RWPE2 (cell line): ENCODE measurements around the gene ZC3H10.

Source experiments
- ATAC-seq: fragments of 200-7000 bp; cut with Tn5 transposase; 3 replicates; pipeline ENCODE4 v1.9.1; 2021; ENCODE audit warnings: low read depth
- DNase-seq: peaks from one replicate; pipeline ENCODE4 v3.0.0-alpha.2; 2020; ENCODE audit warnings: low spot score
- H3K27ac ChIP-seq: fragments of 450-650 bp; 2 replicates; pipeline ENCODE4 v1.5.1; 2017; ENCODE audit warnings: mild to moderate bottlenecking; ENCODE audit not compliant: poor library complexity, severe bottlenecking
- H3K27me3 ChIP-seq: fragments of 250-450 bp; sonication (Bioruptor Pico); 2 replicates; pipeline ENCODE4 v1.5.1; 2021; ENCODE audit warnings: mild to moderate bottlenecking, moderate library complexity; ENCODE audit not compliant: insufficient read depth, poor library complexity, severe bottlenecking
- H3K36me3 ChIP-seq: fragments of 250-450 bp; sonication (Bioruptor Pico); 2 replicates; pipeline ENCODE4 v1.5.1; 2020; ENCODE audit warnings: low read depth, mild to moderate bottlenecking, moderate library complexity
- H3K4me1 ChIP-seq: fragments of 250-450 bp; sonication (Bioruptor Pico); 2 replicates; pipeline ENCODE4 v1.5.1; 2021; ENCODE audit warnings: mild to moderate bottlenecking, moderate library complexity; ENCODE audit not compliant: insufficient read depth, poor library complexity, severe bottlenecking
- H3K4me3 ChIP-seq: fragments of 250-450 bp; sonication (Bioruptor Pico); 2 replicates; pipeline ENCODE4 v1.5.1; 2021; ENCODE audit warnings: mild to moderate bottlenecking, moderate library complexity; ENCODE audit not compliant: severe bottlenecking
- H3K9me3 ChIP-seq: fragments of 250-450 bp; sonication (Bioruptor Pico); 2 replicates; pipeline ENCODE4 v1.5.1; 2021; ENCODE audit warnings: mild to moderate bottlenecking, moderate library complexity; ENCODE audit not compliant: severe bottlenecking
- TF ChIP-seq, protein P1 (sequence below): fragments of 450-650 bp; IDR thresholded peaks from one replicate; pipeline ENCODE4 v1.5.1; 2017; ENCODE audit warnings: mild to moderate bottlenecking, moderate library complexity; ENCODE audit not compliant: poor library complexity, severe bottlenecking

Gene ZC3H10

GRCh38 chr12:56164345-56164729 lies 46.3 kb downstream of the ZC3H10 start:
- peaks cover 97% of the 10 kb centered on the region for H3K36me3 ChIP-seq
- TF ChIP-seq, protein P1, sequence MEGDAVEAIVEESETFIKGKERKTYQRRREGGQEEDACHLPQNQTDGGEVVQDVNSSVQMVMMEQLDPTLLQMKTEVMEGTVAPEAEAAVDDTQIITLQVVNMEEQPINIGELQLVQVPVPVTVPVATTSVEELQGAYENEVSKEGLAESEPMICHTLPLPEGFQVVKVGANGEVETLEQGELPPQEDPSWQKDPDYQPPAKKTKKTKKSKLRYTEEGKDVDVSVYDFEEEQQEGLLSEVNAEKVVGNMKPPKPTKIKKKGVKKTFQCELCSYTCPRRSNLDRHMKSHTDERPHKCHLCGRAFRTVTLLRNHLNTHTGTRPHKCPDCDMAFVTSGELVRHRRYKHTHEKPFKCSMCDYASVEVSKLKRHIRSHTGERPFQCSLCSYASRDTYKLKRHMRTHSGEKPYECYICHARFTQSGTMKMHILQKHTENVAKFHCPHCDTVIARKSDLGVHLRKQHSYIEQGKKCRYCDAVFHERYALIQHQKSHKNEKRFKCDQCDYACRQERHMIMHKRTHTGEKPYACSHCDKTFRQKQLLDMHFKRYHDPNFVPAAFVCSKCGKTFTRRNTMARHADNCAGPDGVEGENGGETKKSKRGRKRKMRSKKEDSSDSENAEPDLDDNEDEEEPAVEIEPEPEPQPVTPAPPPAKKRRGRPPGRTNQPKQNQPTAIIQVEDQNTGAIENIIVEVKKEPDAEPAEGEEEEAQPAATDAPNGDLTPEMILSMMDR = no peak
- no peak overlapping the region for H3K4me3 ChIP-seq
- ATAC-seq (peak; percentile 2; the same call in 1 of the 3 replicates), DNase-seq (no peak)
- peaks cover 4% of the 10 kb centered on the region for H3K4me1 ChIP-seq
- H3K27me3 ChIP-seq = no peaks in the 10 kb centered on the region
- H3K27ac ChIP-seq = no peak overlapping the region
- H3K9me3 ChIP-seq = no peaks in the 10 kb centered on the region

- TF ChIP-seq, protein P1 = no peak
- ATAC-seq = peak; percentile 10; the same call in 1 of the 3 replicates
- H3K27me3 ChIP-seq = no peaks in the 10 kb centered on the region
- no peak for DNase-seq
- no peak overlapping the region for H3K27ac ChIP-seq
- no peaks in the 10 kb centered on the region for H3K9me3 ChIP-seq
- H3K4me1 ChIP-seq = no peaks in the 10 kb centered on the region
- peaks cover 96% of the 10 kb centered on the region for H3K36me3 ChIP-seq
- H3K4me3 ChIP-seq = no peak overlapping the region
Measured at GRCh38 chr12:56165369-56165768, 47.3 kb downstream of the ZC3H10 start.

DNA sequence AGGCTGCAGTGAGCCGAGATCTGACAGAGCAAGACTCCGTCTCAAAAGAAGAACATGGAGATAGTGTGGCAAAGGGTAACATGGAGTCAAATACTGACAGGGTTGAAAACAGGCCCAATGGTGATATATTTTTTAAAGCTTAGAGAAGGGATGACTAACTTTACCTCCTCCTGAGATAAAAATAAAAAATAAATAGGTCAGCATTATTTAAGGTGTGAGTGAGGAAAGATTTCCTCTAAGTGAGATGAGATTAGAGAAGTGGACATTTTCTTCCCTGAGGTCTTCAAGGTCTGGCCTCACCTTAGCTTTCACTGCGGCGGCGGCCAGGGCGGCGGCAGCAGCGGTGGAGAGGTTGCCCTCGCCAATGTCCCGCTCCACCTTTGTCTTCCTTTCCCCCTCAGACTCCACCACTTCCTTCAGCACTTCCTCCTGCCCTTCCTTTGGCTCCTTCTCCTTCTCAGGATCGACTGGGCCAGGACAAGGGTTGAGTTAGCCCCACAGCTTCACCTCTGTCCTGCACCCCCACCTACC lies 51.2 kb downstream of the ZC3H10 start:
- H3K36me3 ChIP-seq = peaks cover 93% of the 10 kb centered on the region
- H3K9me3 ChIP-seq = no peaks in the 10 kb centered on the region
- TF ChIP-seq, protein P1 = no peak
- H3K4me3 ChIP-seq = no peak overlapping the region
- H3K4me1 ChIP-seq = no peaks in the 10 kb centered on the region
- H3K27me3 ChIP-seq = no peaks in the 10 kb centered on the region
- no peak for ATAC-seq
- DNase-seq = no peak
- no peak overlapping the region for H3K27ac ChIP-seq

DNA sequence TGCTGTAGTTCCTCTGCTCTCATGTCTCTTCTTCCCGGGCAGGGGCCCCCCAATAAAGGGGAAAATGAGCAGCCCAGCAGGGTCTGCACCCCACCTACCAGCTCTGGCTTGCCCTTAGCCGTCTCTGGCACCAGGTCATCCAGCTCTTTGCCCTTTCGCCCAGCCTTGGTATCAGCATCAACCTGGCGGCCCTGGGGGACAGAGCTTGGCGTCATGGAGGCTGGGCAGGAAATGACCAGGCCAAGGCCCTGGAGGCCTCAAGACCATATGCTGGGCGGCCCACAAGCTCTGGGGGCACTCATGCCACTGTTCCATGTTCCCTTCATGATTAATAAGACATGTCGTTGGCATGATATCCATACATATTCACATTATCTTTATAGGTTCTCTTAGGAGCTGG lies 54.8 kb downstream of the ZC3H10 start:
- H3K4me1 ChIP-seq = no peaks in the 10 kb centered on the region
- H3K9me3 ChIP-seq = no peaks in the 10 kb centered on the region
- no peak overlapping the region for H3K27ac ChIP-seq
- TF ChIP-seq, protein P1 = no peak
- H3K4me3 ChIP-seq = no peak overlapping the region
- H3K36me3 ChIP-seq = peaks cover 91% of the 10 kb centered on the region
- no peaks in the 10 kb centered on the region for H3K27me3 ChIP-seq
- ATAC-seq (no peak), DNase-seq (no peak)
